Esophagus (tissue), 2 donors: ENCODE measurements around the gene UPF3A. TPM values are rescaled to one million over a fixed set of nuclear protein-coding genes. Genes with fewer than 3 reads are reported as not detected.
"Not testable (repeated sequence)": the region's sequence is repeated elsewhere in the genome, so short reads cannot be mapped to it uniquely, and the experiment has no call there.

Experiments
- H3K27ac ChIP-seq, 2 donors: one replicate each; pipeline ENCODE4 v1.5.1; 2013; ENCODE audit warnings: low read depth in 2 of 2, mild to moderate bottlenecking in 2 of 2, inconsistent platforms in 1 of 2, low read length in 1 of 2, moderate library complexity in 1 of 2
- H3K27me3 ChIP-seq, 2 donors: one replicate each; pipeline ENCODE4 v1.6.1; 2013; ENCODE audit warnings: low read length in 2 of 2, control low read depth in 1 of 2, mild to moderate bottlenecking in 1 of 2; ENCODE audit not compliant: insufficient read depth in 2 of 2, control insufficient read depth in 1 of 2
- H3K36me3 ChIP-seq, 2 donors: one replicate each; pipeline ENCODE4 v1.6.1; 2013; ENCODE audit warnings: low read length in 1 of 2; ENCODE audit not compliant: control insufficient read depth in 2 of 2, insufficient read depth in 2 of 2
- H3K4me1 ChIP-seq, 2 donors: one replicate each; pipeline ENCODE4 v1.6.1; 2013; ENCODE audit warnings: low read length in 1 of 2; ENCODE audit not compliant: control insufficient read depth in 2 of 2, insufficient read depth in 2 of 2
- H3K4me3 ChIP-seq, 2 donors: one replicate each; pipeline ENCODE4 v1.5.1; 2013; ENCODE audit warnings: low read length in 2 of 2, mild to moderate bottlenecking in 2 of 2, low read depth in 1 of 2, moderate library complexity in 1 of 2
- H3K9me3 ChIP-seq, 2 donors: one replicate each; pipeline ENCODE4 v1.6.1; 2013; ENCODE audit warnings: mild to moderate bottlenecking in 2 of 2, low read depth in 1 of 2, low read length in 1 of 2, moderate library complexity in 1 of 2; ENCODE audit not compliant: control insufficient read depth in 2 of 2, insufficient read depth in 1 of 2
- WGBS, 2 donors: extraction: QIAGEN DNeasy Blood & Tissue Kit; methylation state at CpG; one replicate each; pipeline ENCODE4 v1.1.7; 2013; 5-methylcytosine and 5-hydroxymethylcytosine counted together
- polyA plus RNA-seq, 2 donors: library from polyadenylated mRNA; stranded (reverse); fragments of 200-250 nt; gene quantifications; one replicate each; pipeline ENCODE4 v1.2.3, GENCODE V29; 2013
- donor health status: healthy with polysubstance abuse.
- donor health status: Bipolar disorder and iron deficiency.

UPF3A gene
- polyA plus RNA-seq, 2 donors, result 32.1 to 43.1 TPM

DNA sequence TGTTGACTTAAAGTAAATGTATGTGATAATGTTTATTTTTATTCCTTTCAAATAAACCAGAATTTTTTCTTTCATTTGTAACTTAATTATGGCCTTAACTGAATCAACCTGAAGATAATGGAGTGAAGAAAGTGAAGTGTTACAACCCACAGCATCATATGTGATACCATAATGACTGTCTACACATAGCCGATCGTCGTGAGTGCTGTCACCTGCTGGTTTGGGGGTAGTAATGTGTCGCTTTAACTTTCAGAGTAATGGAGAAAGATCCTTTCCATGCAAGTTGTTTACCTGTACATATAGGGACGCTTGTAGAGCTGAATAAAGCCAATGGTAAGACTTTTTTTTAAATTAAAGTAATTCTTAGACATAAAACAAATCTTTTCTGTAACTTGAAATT is 36.8 kb upstream of the UPF3A start:
- no peak overlapping the region for H3K4me3 ChIP-seq
- no peaks in the 10 kb centered on the region for H3K4me1 ChIP-seq
- no peak overlapping the region for H3K27ac ChIP-seq
- H3K27me3 ChIP-seq, result no peaks in the 10 kb centered on the region
- H3K9me3 ChIP-seq, result no peaks in the 10 kb centered on the region
- peaks cover 11 to 15% of the 10 kb centered on the region in 2 donors for H3K36me3 ChIP-seq
- 78 to 83% methylated on average over 5 of the region's 5 CpGs for WGBS, 2 donors

DNA sequence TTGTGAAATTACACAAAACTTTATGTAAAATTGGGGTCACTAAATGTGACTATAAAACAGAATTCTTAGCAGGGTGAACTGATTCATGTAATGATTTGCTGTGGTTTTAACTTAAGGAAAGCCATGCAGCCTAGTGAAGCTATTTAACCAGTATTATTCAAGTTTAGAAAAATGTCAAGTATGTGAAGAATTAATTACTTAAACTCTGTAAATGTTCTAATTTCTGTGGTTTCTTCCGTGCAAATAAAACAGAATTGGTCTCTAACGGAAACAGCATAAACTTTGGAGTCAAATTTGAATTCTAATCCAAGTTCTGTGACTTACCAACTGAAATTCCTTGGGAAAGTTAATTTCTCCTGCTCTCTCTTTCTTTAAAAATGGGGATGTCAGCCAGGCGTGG is 33.4 kb upstream of the UPF3A start:
- H3K4me1 ChIP-seq, result no peaks in the 10 kb centered on the region
- H3K36me3 ChIP-seq, result peaks cover 11 to 13% of the 10 kb centered on the region in 2 donors
- H3K9me3 ChIP-seq, result no peaks in the 10 kb centered on the region
- H3K27me3 ChIP-seq, result no peaks in the 10 kb centered on the region
- no peak overlapping the region for H3K27ac ChIP-seq
- no peak overlapping the region for H3K4me3 ChIP-seq
- WGBS, 2 donors, result 79 to 85% methylated on average over 3 of the region's 3 CpGs

DNA sequence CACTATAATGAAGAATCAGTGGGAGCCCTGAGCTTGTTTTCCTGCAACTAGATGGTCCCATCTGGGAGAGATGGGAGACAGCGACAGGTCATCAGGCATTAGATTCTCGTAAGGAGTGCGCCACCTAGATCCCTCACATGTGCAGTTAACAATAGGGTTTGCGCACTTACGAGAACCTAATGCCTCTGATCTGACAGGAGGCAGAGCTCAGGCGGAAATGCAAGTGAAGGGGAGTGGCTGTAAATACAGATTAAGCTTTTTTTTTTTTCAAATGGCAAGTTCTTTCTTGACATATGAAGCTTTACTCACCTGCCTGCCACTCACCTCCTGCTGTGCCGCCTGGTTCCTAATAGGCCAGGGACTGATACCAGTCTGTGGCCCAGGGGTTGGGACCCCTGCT is 32.3 kb upstream of the UPF3A start:
- Histone ChIP-seq H3K27me3 (no peaks in the 10 kb centered on the region), H3K27ac (no peak overlapping the region), H3K4me3 (no peak overlapping the region), H3K36me3 (peaks cover 11 to 13% of the 10 kb centered on the region in 2 donors), H3K4me1 (no peaks in the 10 kb centered on the region), H3K9me3 (no peaks in the 10 kb centered on the region)
- WGBS, 2 donors, result 64% methylated on average over 7 of the region's 7 CpGs

DNA sequence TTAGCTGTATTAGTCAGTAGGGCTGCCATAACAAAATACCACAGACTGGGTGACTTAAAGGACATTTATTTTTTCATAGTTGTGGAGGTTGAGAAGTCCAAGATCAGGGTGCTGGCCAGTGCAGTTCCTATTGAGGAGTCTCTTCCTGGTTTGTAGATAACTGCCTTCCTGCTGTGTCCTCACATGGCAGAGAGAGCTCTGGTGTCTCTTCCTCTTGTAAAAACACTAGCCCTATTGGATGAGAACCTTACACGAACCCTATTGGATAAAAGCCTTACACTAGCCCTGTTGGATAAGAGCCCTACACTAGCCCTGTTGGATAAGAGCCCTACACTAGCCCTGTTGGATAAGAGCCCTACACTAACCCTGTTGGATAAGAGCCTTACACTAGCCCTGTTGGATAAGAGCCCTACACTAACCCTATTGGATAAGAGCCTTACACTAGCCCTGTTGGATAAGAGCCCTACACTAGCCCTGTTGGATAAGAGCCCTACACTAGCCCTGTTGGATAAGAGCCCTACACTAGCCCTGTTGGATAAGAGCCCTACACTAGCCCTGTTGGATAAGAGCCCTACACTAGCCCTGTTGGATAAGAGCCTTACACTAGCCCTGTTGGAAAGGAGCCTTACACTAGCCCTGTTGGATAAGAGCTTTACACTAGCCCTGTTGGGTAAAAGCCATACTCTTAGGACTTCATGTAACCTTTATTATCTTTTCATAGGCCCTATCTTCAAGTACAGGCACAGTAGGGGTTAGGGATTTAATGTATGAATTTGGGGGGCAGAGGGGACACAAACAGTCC is 29.6 kb upstream of the UPF3A start:
- not testable (repeated sequence) for H3K4me1 ChIP-seq, H3K4me3 ChIP-seq, H3K9me3 ChIP-seq, H3K27me3 ChIP-seq, H3K27ac ChIP-seq, H3K36me3 ChIP-seq
- 96 to 100% methylated on average over 1 of the region's 1 CpG for WGBS, 2 donors

DNA sequence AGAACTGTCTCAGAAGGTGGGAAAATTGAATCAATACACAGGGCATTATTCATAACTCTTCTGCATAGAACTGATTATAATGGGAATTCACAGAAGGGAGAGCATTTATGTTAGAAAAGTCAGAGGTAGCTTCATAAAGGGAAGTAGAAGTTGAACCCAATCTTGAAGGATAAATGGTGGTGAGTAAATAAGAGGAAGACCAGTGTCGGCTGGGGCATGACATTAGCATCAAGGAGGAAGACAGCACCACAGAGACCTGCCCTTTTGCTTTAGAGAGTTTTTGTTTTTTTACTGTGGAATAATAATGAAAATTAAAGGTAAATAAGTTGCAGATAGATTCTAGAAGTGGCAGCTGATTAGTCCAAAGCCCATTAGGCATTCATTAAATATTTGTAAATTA is 24.9 kb upstream of the UPF3A start:
- H3K4me3 ChIP-seq, result no peak overlapping the region
- 77 to 90% methylated on average over 1 of the region's 1 CpG for WGBS, 2 donors
- H3K9me3 ChIP-seq, result no peaks in the 10 kb centered on the region
- no peaks in the 10 kb centered on the region for H3K27me3 ChIP-seq
- H3K4me1 ChIP-seq, result no peaks in the 10 kb centered on the region
- H3K27ac ChIP-seq, result no peak overlapping the region
- peaks cover 8% of the 10 kb centered on the region in 2 donors for H3K36me3 ChIP-seq

DNA sequence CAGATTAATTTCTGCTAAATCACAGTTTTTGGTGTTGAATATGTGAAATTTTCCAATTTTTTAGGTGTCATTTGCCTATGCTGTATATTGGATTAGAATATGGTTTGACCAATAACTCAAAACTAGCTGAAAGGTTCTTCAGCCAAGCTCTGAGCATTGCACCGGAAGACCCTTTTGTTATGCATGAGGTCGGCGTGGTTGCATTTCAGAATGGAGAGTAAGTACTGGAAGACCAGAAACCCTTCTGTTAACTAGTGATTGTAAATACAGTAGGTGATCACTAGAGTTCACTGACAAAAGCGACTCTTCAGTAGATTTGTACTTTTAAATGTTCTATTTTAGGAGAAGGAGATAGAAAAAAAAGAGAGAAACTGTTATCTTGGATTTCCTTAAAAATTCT is 24.4 kb upstream of the UPF3A start:
- Histone ChIP-seq H3K36me3 (peaks cover 4 to 8% of the 10 kb centered on the region in 2 donors), H3K4me3 (no peak overlapping the region), H3K27ac (no peak overlapping the region), H3K27me3 (no peaks in the 10 kb centered on the region), H3K4me1 (no peaks in the 10 kb centered on the region), H3K9me3 (no peaks in the 10 kb centered on the region)
- WGBS, 2 donors, result 94 to 98% methylated on average over 4 of the region's 4 CpGs

DNA sequence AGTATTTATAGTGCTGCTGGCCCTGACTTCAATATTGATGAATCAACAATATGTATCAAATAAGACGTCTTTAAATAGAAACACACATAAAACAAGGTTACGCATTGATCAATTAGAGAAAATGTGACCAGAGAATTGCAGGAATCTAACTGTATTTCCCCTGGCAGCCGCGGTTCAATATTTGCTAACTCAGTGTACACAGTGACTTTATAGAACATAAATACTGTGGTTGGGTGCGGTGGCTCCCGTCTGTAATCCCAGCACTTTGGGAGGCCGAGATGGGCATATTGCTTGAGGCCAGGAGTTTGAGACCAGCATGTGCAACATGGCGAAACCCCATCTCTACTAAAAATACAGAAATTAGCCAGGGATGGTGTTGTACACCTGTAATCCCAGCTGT is 22.8 kb upstream of the UPF3A start:
- Histone ChIP-seq H3K4me3 (no peak overlapping the region), H3K9me3 (no peaks in the 10 kb centered on the region), H3K4me1 (no peaks in the 10 kb centered on the region), H3K27me3 (no peaks in the 10 kb centered on the region), H3K27ac (no peak overlapping the region), H3K36me3 (peaks cover 7 to 16% of the 10 kb centered on the region in 2 donors)
- 84 to 94% methylated on average over 8 of the region's 8 CpGs for WGBS, 2 donors

DNA sequence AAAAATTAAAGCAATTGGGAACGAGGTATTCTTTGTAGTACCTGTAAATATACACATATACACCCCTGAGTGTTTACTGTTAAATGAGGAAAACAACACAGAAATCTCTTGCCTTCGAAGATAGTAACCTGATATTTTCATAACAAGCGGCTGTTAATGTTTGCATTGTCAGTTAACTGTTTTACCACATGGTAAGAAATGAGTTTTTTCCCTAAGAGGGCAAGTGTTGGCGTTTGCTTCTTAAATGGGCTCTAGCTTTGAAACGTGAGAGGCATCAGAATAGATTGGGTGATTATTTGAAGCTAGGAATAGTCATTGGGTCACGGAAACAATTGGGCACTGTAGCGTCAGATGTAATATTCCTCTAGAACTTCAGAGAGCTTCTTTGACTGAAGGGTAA is 22.0 kb upstream of the UPF3A start:
- no peak overlapping the region for H3K4me3 ChIP-seq
- H3K4me1 ChIP-seq, result no peaks in the 10 kb centered on the region
- peaks cover 7 to 18% of the 10 kb centered on the region in 2 donors for H3K36me3 ChIP-seq
- H3K27ac ChIP-seq, result no peak overlapping the region
- no peaks in the 10 kb centered on the region for H3K27me3 ChIP-seq
- WGBS, 2 donors, result 70 to 86% methylated on average over 7 of the region's 7 CpGs
- H3K9me3 ChIP-seq, result no peaks in the 10 kb centered on the region

DNA sequence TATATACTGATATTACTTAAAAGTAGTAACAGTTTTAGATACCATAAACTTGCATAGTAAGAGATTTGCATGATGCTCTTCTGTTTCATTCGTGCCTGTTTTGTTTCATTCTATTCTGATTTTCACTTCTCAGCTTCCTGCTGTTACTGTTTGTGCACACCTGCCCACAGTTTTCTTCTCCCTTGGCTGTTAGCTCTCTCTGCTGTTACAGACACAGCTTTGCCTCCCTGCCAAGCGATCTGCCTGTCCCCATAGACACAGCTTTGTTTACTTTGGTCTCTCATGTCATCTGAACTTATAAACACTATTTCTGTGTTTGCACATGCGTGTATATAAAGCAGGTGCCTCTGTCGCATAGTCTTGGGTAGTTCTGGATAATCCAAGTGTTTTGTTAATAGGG is 21.4 kb upstream of the UPF3A start:
- Histone ChIP-seq H3K9me3 (no peaks in the 10 kb centered on the region), H3K27ac (no peak overlapping the region), H3K4me1 (no peaks in the 10 kb centered on the region), H3K27me3 (no peaks in the 10 kb centered on the region), H3K4me3 (no peak overlapping the region), H3K36me3 (peaks cover 7 to 18% of the 10 kb centered on the region in 2 donors)
- 65 to 77% methylated on average over 4 of the region's 4 CpGs for WGBS, 2 donors

DNA sequence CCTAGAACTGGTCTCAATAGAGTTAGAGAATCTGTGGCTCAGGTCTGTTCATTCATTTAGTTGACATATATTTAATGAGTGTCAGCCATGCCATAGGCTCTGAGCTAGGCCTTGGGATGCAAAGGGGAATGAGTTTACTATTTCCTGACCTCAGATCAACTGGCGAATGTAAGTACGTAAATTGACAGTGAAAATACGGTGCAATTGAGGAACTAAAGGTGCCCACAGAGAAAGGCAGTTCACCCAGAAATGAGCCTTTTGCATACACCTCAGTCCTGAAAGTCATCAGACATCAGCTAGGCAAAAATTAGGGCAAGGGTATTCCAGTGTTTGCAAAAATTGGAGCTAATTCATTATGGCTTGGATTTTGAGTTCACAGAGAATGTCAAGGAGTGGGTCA is 20.6 kb upstream of the UPF3A start:
- H3K27me3 ChIP-seq, result no peaks in the 10 kb centered on the region
- H3K36me3 ChIP-seq, result peaks cover 7 to 18% of the 10 kb centered on the region in 2 donors
- no peaks in the 10 kb centered on the region for H3K9me3 ChIP-seq
- H3K4me1 ChIP-seq, result no peaks in the 10 kb centered on the region
- no peak overlapping the region for H3K27ac ChIP-seq
- WGBS, 2 donors, result 90% methylated on average over 3 of the region's 3 CpGs
- no peak overlapping the region for H3K4me3 ChIP-seq
